Activated naive CD4-positive, alpha-beta T cell treated with anti-CD3 and anti-CD28 coated beads for 36 hours (primary cell): ENCODE results near the gene MOBP. TPM values are rescaled to one million over a fixed set of nuclear protein-coding genes. Genes with fewer than 3 reads are reported as not detected.

ENCODE experiments used
- CTCF ChIA-PET: fragments of 350-600 bp; sonication (Branson Sonifier 250); formaldehyde crosslinking; loops from one replicate; lab custom pipeline; 2021; ENCODE audit warnings: antibody characterized with exemption; lab: Charles Lee
- DNase-seq: peaks from one replicate; pipeline ENCODE4 v3.0.0-alpha.2; 2020
- H3K27ac Mint-ChIP-seq: one replicate; pipeline ENCODE4 v1.8.0; 2021; ENCODE audit warnings: mild to moderate bottlenecking, mixed read lengths
- H3K27me3 Mint-ChIP-seq: one replicate; pipeline ENCODE4 v1.8.0; 2021; ENCODE audit warnings: low read depth, mixed read lengths
- H3K36me3 Mint-ChIP-seq: one replicate; pipeline ENCODE4 v1.8.0; 2021; ENCODE audit warnings: low read depth, mixed read lengths
- H3K4me1 Mint-ChIP-seq: one replicate; pipeline ENCODE4 v1.8.0; 2021; ENCODE audit warnings: low read depth, mixed read lengths
- H3K4me3 Mint-ChIP-seq: one replicate; pipeline ENCODE4 v1.8.0; 2021; ENCODE audit warnings: mild to moderate bottlenecking, moderate library complexity, mixed read lengths
- H3K9me3 Mint-ChIP-seq: one replicate; pipeline ENCODE4 v1.8.0; 2021; ENCODE audit warnings: mixed read lengths
- intact Hi-C: fragments of 100-400 bp; cut with micrococcal nuclease; formaldehyde crosslinking; loops from one replicate; pipeline ENCODE4 v1.15.1; 2023
- total RNA-seq, 2 experiments: library from RNA; stranded (reverse); gene quantifications; one replicate each; pipeline ENCODE4 v1.2.3, GENCODE V29; 2021

The MOBP gene
- total RNA-seq, 2 experiments from 2014 or later, result not detected

- H3K27ac Mint-ChIP-seq, result no peak overlapping the region
- H3K27me3 Mint-ChIP-seq, result peaks cover 14% of the 10 kb centered on the region
- CTCF ChIA-PET, result no interaction called here
- no peaks in the 10 kb centered on the region for H3K36me3 Mint-ChIP-seq
- H3K9me3 Mint-ChIP-seq, result no peaks in the 10 kb centered on the region
- H3K4me3 Mint-ChIP-seq, result no peak overlapping the region
- DNase-seq, result no peak
- intact Hi-C loops, result no loop called here
- no peaks in the 10 kb centered on the region for H3K4me1 Mint-ChIP-seq
These were observed 63.6 kb downstream of the MOBP start for GRCh38 chr3:39531066-39531465.

GRCh38 chr3:39531665-39532064 lies 64.2 kb downstream of the MOBP start:
- Mint-ChIP-seq H3K27ac (no peak overlapping the region), H3K9me3 (no peaks in the 10 kb centered on the region), H3K27me3 (peaks cover 14% of the 10 kb centered on the region), H3K4me1 (no peaks in the 10 kb centered on the region), H3K4me3 (no peak overlapping the region), H3K36me3 (no peaks in the 10 kb centered on the region)
- CTCF ChIA-PET, result no interaction called here
- DNase-seq, result no peak
- intact Hi-C loops, result no loop called here

GRCh38 chr3:39532777-39533176 lies 65.3 kb downstream of the MOBP start:
- no peak overlapping the region for H3K27ac Mint-ChIP-seq
- H3K36me3 Mint-ChIP-seq, result no peaks in the 10 kb centered on the region
- no peaks in the 10 kb centered on the region for H3K9me3 Mint-ChIP-seq
- DNase-seq, result no peak
- no peak overlapping the region for H3K4me3 Mint-ChIP-seq
- CTCF ChIA-PET, result interaction anchor here (0.7 kb wide), 1 partner anchor 302 kb away, joined by 4 read pairs; no protein-coding TSS in a partner anchor
- no peaks in the 10 kb centered on the region for H3K4me1 Mint-ChIP-seq
- intact Hi-C loops, result no loop called here
- H3K27me3 Mint-ChIP-seq, result peaks cover 12% of the 10 kb centered on the region

- intact Hi-C loops, result no loop called here
- H3K4me1 Mint-ChIP-seq, result no peaks in the 10 kb centered on the region
- DNase-seq, result no peak
- no peak overlapping the region for H3K4me3 Mint-ChIP-seq
- H3K27ac Mint-ChIP-seq, result no peak overlapping the region
- CTCF ChIA-PET, result interaction anchor here (0.7 kb wide), 1 partner anchor 302 kb away, joined by 4 read pairs; no protein-coding TSS in a partner anchor
- H3K9me3 Mint-ChIP-seq, result no peaks in the 10 kb centered on the region
- no peaks in the 10 kb centered on the region for H3K36me3 Mint-ChIP-seq
- peaks cover 10% of the 10 kb centered on the region for H3K27me3 Mint-ChIP-seq
These were observed 65.7 kb downstream of the MOBP start for GRCh38 chr3:39533226-39533625.

GRCh38 chr3:39540162-39540921 lies 72.9 kb downstream of the MOBP start:
- CTCF ChIA-PET, result no interaction called here
- Mint-ChIP-seq H3K27ac (no peak overlapping the region), H3K4me3 (no peak overlapping the region), H3K9me3 (no peaks in the 10 kb centered on the region), H3K4me1 (peaks cover 2% of the 10 kb centered on the region), H3K27me3 (peaks cover 5% of the 10 kb centered on the region), H3K36me3 (no peaks in the 10 kb centered on the region)
- no peak for DNase-seq
- intact Hi-C loops, result no loop called here

GRCh38 chr3:39541442-39541841 lies 74.0 kb downstream of the MOBP start:
- no peaks in the 10 kb centered on the region for H3K9me3 Mint-ChIP-seq
- peaks cover 2% of the 10 kb centered on the region for H3K27me3 Mint-ChIP-seq
- no peaks in the 10 kb centered on the region for H3K36me3 Mint-ChIP-seq
- peaks cover 2% of the 10 kb centered on the region for H3K4me1 Mint-ChIP-seq
- intact Hi-C loops, result no loop called here
- CTCF ChIA-PET, result interaction anchor here (1.2 kb wide), 1 partner anchor 43 kb away, joined by 4 read pairs; no protein-coding TSS in a partner anchor
- no peak overlapping the region for H3K4me3 Mint-ChIP-seq
- no peak for DNase-seq
- H3K27ac Mint-ChIP-seq, result no peak overlapping the region

GRCh38 chr3:39541917-39542329 lies 74.4 kb downstream of the MOBP start:
- H3K36me3 Mint-ChIP-seq, result no peaks in the 10 kb centered on the region
- H3K27me3 Mint-ChIP-seq, result peaks cover 2% of the 10 kb centered on the region
- intact Hi-C loops, result no loop called here
- no peak for DNase-seq
- CTCF ChIA-PET, result interaction anchor here (1.2 kb wide), 1 partner anchor 44 kb away, joined by 4 read pairs; no protein-coding TSS in a partner anchor
- H3K27ac Mint-ChIP-seq, result no peak overlapping the region
- no peak overlapping the region for H3K4me3 Mint-ChIP-seq
- peaks cover 2% of the 10 kb centered on the region for H3K4me1 Mint-ChIP-seq
- H3K9me3 Mint-ChIP-seq, result no peaks in the 10 kb centered on the region

- Mint-ChIP-seq H3K27me3 (peaks cover 2% of the 10 kb centered on the region), H3K27ac (no peak overlapping the region), H3K9me3 (no peaks in the 10 kb centered on the region), H3K4me1 (peaks cover 2% of the 10 kb centered on the region), H3K36me3 (no peaks in the 10 kb centered on the region), H3K4me3 (no peak overlapping the region)
- no peak for DNase-seq
- intact Hi-C loops, result no loop called here
- CTCF ChIA-PET, result interaction anchor here (1.2 kb wide), 2 partner anchors 44 to 95 kb away, joined by 3 to 4 read pairs; no protein-coding TSS in a partner anchor
These were observed 75.1 kb downstream of the MOBP start for GRCh38 chr3:39542588-39542988.

GRCh38 chr3:39548282-39548681 lies 80.8 kb downstream of the MOBP start:
- H3K27ac Mint-ChIP-seq, result no peak overlapping the region
- H3K4me1 Mint-ChIP-seq, result no peaks in the 10 kb centered on the region
- H3K9me3 Mint-ChIP-seq, result peaks cover 10% of the 10 kb centered on the region
- intact Hi-C loops, result no loop called here
- peaks cover 10% of the 10 kb centered on the region for H3K27me3 Mint-ChIP-seq
- H3K36me3 Mint-ChIP-seq, result no peaks in the 10 kb centered on the region
- no peak overlapping the region for H3K4me3 Mint-ChIP-seq
- CTCF ChIA-PET, result interaction anchor here (0.9 kb wide), 1 partner anchor 101 kb away, joined by 3 read pairs; no protein-coding TSS in a partner anchor
- DNase-seq, result no peak

- CTCF ChIA-PET, result interaction anchor here (0.6 kb wide), 1 partner anchor 21 kb away, joined by 3 read pairs; no protein-coding TSS in a partner anchor
- Mint-ChIP-seq H3K27ac (no peak overlapping the region), H3K27me3 (peaks cover 11% of the 10 kb centered on the region), H3K4me1 (no peaks in the 10 kb centered on the region), H3K36me3 (no peaks in the 10 kb centered on the region), H3K4me3 (no peak overlapping the region), H3K9me3 (peaks cover 19% of the 10 kb centered on the region)
- DNase-seq, result no peak
- intact Hi-C loops, result no loop called here
These were observed 83.0 kb downstream of the MOBP start for GRCh38 chr3:39550354-39551051.
